NT2/D1 (cell line): Measurements from ENCODE around the gene CASR.

Experiments used
- SUZ12 ChIP-seq: IDR thresholded peaks from 2 replicates; pipeline ENCODE4 v1.6.1; 2011; ENCODE audit not compliant: insufficient read length, insufficient read depth; ENCODE audit errors: extremely low read depth
- YY1 ChIP-seq: IDR thresholded peaks from 2 replicates; pipeline ENCODE4 v1.6.1; 2011; ENCODE audit not compliant: insufficient read length, insufficient read depth
- ZNF274 ChIP-seq: IDR thresholded peaks from 2 replicates; pipeline ENCODE4 v1.6.1; 2011; ENCODE audit warnings: mild to moderate bottlenecking, low read depth, low read length

DNA sequence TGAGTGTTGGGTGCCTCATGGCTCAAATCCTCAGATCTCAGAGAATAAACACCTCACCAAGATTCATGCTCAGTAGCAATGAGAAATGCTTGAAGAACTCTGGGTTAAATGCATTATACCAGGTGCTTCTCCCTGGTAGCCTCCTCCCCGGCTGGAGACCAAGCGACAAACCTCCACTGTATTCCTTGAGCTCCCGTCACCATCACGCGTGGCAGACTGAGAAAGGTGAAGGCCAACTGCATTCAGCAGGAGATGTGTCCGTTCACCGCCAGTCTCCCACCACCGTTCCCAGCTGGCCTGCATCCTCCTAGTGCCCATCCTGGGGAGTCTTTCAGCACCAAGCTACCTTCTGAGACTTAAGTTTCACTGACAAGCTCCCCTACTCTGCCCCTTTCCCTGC lies 149.1 kb downstream of the CASR start:
- TF ChIP-seq YY1 (no peak), ZNF274 (no peak), SUZ12 (no peak)
